Spleen (tissue), 11 donors: Measurements from ENCODE around the gene GSTP1. TPM values are rescaled to one million over a fixed set of nuclear protein-coding genes. Genes with fewer than 3 reads are reported as not detected.
"Not testable (repeated sequence)": the region's sequence is repeated elsewhere in the genome, so short reads cannot be mapped to it uniquely, and the experiment has no call there.

ENCODE experiments used
- DNase-seq: peaks from one replicate; pipeline ENCODE4 v3.0.0-alpha.2; 2020
- H3K27ac ChIP-seq, 8 donors: fragments of 200-600 bp; sonication (generic) in 7 of 8; 1 replicate in 4 of 8; 2 replicates in 4 of 8; pipeline versions ENCODE4 v1.5.0 to v1.8.0; 2016 to 2021; ENCODE audit warnings: inconsistent platforms in 4 of 8, mild to moderate bottlenecking in 4 of 8, moderate library complexity in 1 of 8
- H3K27me3 ChIP-seq, 7 donors: fragments of 200-600 bp; sonication (generic) in 6 of 7; replicated peaks in 1 of 7; 1 replicate in 4 of 7; 2 replicates in 3 of 7; pipeline versions ENCODE4 v1.5.0 to v1.8.0; 2016 to 2021; ENCODE audit warnings: inconsistent platforms in 3 of 7, mild to moderate bottlenecking in 1 of 7
- H3K36me3 ChIP-seq, 6 donors: fragments of 200-600 bp; sonication (generic) in 5 of 6; 1 replicate in 4 of 6; 2 replicates in 2 of 6; pipeline versions ENCODE4 v1.5.0 to v1.8.0; 2016 to 2021; ENCODE audit warnings: inconsistent platforms in 2 of 6
- H3K4me1 ChIP-seq, 6 donors: fragments of 200-600 bp; sonication (generic) in 5 of 6; 1 replicate in 3 of 6; 2 replicates in 3 of 6; pipeline versions ENCODE4 v1.5.0 to v1.8.0; 2016 to 2021; ENCODE audit warnings: inconsistent platforms in 3 of 6
- H3K4me3 ChIP-seq, 8 donors: fragments of 200-600 bp; sonication (generic) in 7 of 8; 1 replicate in 4 of 8; 2 replicates in 4 of 8; pipeline versions ENCODE4 v1.5.0 to v1.8.0; 2016 to 2021; ENCODE audit warnings: inconsistent platforms in 4 of 8, mild to moderate bottlenecking in 4 of 8, moderate library complexity in 2 of 8
- H3K9me3 ChIP-seq, 8 donors: fragments of 200-600 bp; sonication (generic) in 7 of 8; 1 replicate in 4 of 8; 2 replicates in 4 of 8; pipeline versions ENCODE4 v1.5.0 to v1.8.0; 2016 to 2021; ENCODE audit warnings: inconsistent platforms in 4 of 8
- CTCF ChIP-seq, 11 experiments: fragments of 200-600 bp in 7 of 11; fragments of 450-650 bp in 4 of 11; sonication (generic) in 4 of 11; IDR thresholded peaks in 8 of 11; conservative IDR thresholded peaks in 3 of 11; 1 replicate in 7 of 11; 2 replicates in 4 of 11; pipeline versions ENCODE4 v1.4.0 to v1.8.0; 2016 to 2021; ENCODE audit warnings: antibody characterized with exemption in 11 of 11, inconsistent platforms in 4 of 11, mild to moderate bottlenecking in 1 of 11
- POLR2A ChIP-seq, 3 donors: fragments of 450-650 bp; IDR thresholded peaks; one replicate each; pipeline ENCODE4 v1.5.1; 2017; ENCODE audit warnings: antibody characterized with exemption in 3 of 3, mild to moderate bottlenecking in 1 of 3
- POLR2AphosphoS5 ChIP-seq, 3 donors: sonication (generic); formaldehyde crosslinking; IDR thresholded peaks; one replicate each; pipeline ENCODE4 v1.5.1; 2017; ENCODE audit warnings: antibody characterized with exemption in 3 of 3
- WGBS, 5 donors: extraction: QIAGEN DNeasy Blood & Tissue Kit in 3 of 5; methylation state at CpG; one replicate each; pipeline versions ENCODE4 v1.1.5 to v1.1.7; 2013 to 2018; 5-methylcytosine and 5-hydroxymethylcytosine counted together
- intact Hi-C: fragments of 100-400 bp; cut with DNase I; formaldehyde crosslinking; loops from one replicate; pipeline ENCODE4 v1.15.0; 2023; ENCODE audit warnings: low total_unique reads
- polyA plus RNA-seq, 3 donors: library from polyadenylated mRNA; stranded (reverse); fragments of 200-250 nt; gene quantifications; one replicate each; pipeline ENCODE4 v1.2.1, GENCODE V29; 2013
- total RNA-seq, 7 donors: library from RNA; depleted of rRNA in 3 of 7; stranded (reverse); fragments of >200 nt in 3 of 7; fragmentation: NEBNext Ultra II Directional in 4 of 7; extraction: Animal tissue kit (Norgen Biotek cat#: 25700) in 4 of 7; gene quantifications; one replicate each; pipeline versions ENCODE4 v1.1.0 to v1.2.1, GENCODE V29; 2016 to 2021
- donor health status: healthy with polysubstance abuse.
- donor health status: DM: no; HTN: no; CAD: no; lungs with moderate emphysema.
- donor health status: DM: no; HTN: no; CAD: no.
- donor health status: Bipolar disorder and iron deficiency.
- donor health status: healthy.
- donor health status: DM: no; HTN: no; CAD: no.
- donor health status: DM: yes; HTN: yes; CAD: no.

GSTP1 gene
- total and polyA plus RNA-seq, 10 donors, result 211 to 399 (median 296) TPM

- Histone ChIP-seq H3K9me3 (no peaks in the 10 kb centered on the region), H3K4me3 (no peak overlapping the region), H3K27me3 (peaks cover 0 to 23% (median 0%) of the 10 kb centered on the region in 7 donors), H3K36me3 (peaks cover 0 to 10% (median 7%) of the 10 kb centered on the region in 6 donors), H3K27ac (no peak overlapping the region), H3K4me1 (peaks cover 9 to 45% (median 32%) of the 10 kb centered on the region in 6 donors)
- DNase-seq, result no peak
- TF ChIP-seq CTCF (IDR thresholded peaks at IDR 0.05 in 8 of 11, conservative IDR thresholded peaks at IDR 0.05 in 3 of 11) (no peak), POLR2A (IDR thresholded peaks at IDR 0.05) (no peak), POLR2AphosphoS5 (IDR thresholded peaks at IDR 0.05) (no peak)
- 72 to 84% (median 77%) methylated on average over 7 of the region's 7 CpGs for WGBS, 5 donors
- intact Hi-C loops, result no loop called here
Observed at GRCh38 chr11:67617243-67617953, 33.8 kb downstream of the GSTP1 start.

GRCh38 chr11:67618901-67619659 is 35.5 kb downstream of the GSTP1 start:
- intact Hi-C loops, DNase-seq: not testable (repeated sequence)
- H3K27me3 ChIP-seq, result peaks cover 0 to 23% (median 0%) of the 10 kb centered on the region in 7 donors

GRCh38 chr11:67619683-67620618 is 36.3 kb downstream of the GSTP1 start:
- H3K36me3 ChIP-seq, H3K4me3 ChIP-seq, H3K27ac ChIP-seq, DNase-seq, H3K9me3 ChIP-seq, intact Hi-C loops: not testable (repeated sequence)
- peaks cover 0 to 21% (median 0%) of the 10 kb centered on the region in 7 donors for H3K27me3 ChIP-seq
- H3K4me1 ChIP-seq, result peaks cover 0 to 19% (median 13%) of the 10 kb centered on the region in 6 donors
- WGBS, 5 donors, result 78 to 91% (median 85%) methylated on average over 30 to 33 of the region's 33 CpGs

More at GRCh38 chr11:67618901-67619659, 35.5 kb downstream of the GSTP1 start:
- H3K36me3 ChIP-seq, H3K27ac ChIP-seq, H3K9me3 ChIP-seq, H3K4me3 ChIP-seq: not testable (repeated sequence)
- peaks cover 6 to 28% (median 21%) of the 10 kb centered on the region in 6 donors for H3K4me1 ChIP-seq
- WGBS, 5 donors, result 90 to 95% (median 92%) methylated on average over 21 to 40 of the region's 40 CpGs

GRCh38 chr11:67620621-67621020 is 37.0 kb downstream of the GSTP1 start:
- DNase-seq, H3K36me3 ChIP-seq, H3K27ac ChIP-seq, intact Hi-C loops, H3K9me3 ChIP-seq, H3K4me3 ChIP-seq: not testable (repeated sequence)
- WGBS, 5 donors, result 84 to 90% (median 86%) methylated on average over 11 to 13 of the region's 13 CpGs
- Histone ChIP-seq H3K4me1 (peaks cover 0 to 13% (median 6%) of the 10 kb centered on the region in 6 donors), H3K27me3 (peaks cover 0 to 14% (median 0%) of the 10 kb centered on the region in 7 donors)

GRCh38 chr11:67621928-67622327 is 38.3 kb downstream of the GSTP1 start:
- H3K4me3 ChIP-seq, H3K27me3 ChIP-seq, H3K36me3 ChIP-seq, H3K27ac ChIP-seq, intact Hi-C loops, H3K9me3 ChIP-seq, DNase-seq, H3K4me1 ChIP-seq: not testable (repeated sequence)
- WGBS, 5 donors, result 61 to 86% (median 77%) methylated on average over 2 to 3 of the region's 3 CpGs

- H3K4me1 ChIP-seq, H3K36me3 ChIP-seq, intact Hi-C loops, H3K27me3 ChIP-seq, H3K4me3 ChIP-seq, DNase-seq, H3K27ac ChIP-seq, H3K9me3 ChIP-seq: not testable (repeated sequence)
- 60 to 90% (median 75%) methylated on average over 6 to 7 of the region's 7 CpGs for WGBS, 5 donors
Observed at GRCh38 chr11:67622905-67623304, 39.3 kb downstream of the GSTP1 start.

- H3K4me1 ChIP-seq, H3K27ac ChIP-seq, H3K36me3 ChIP-seq, intact Hi-C loops, H3K4me3 ChIP-seq, H3K27me3 ChIP-seq, H3K9me3 ChIP-seq, DNase-seq: not testable (repeated sequence)
- WGBS, 5 donors, result 75 to 94% (median 89%) methylated on average over 1 of the region's 1 CpG
Observed at GRCh38 chr11:67623795-67624194, 40.2 kb downstream of the GSTP1 start.

GRCh38 chr11:67626131-67626833 is 42.7 kb downstream of the GSTP1 start:
- H3K27ac ChIP-seq, intact Hi-C loops, H3K27me3 ChIP-seq, H3K36me3 ChIP-seq, H3K9me3 ChIP-seq, H3K4me3 ChIP-seq, DNase-seq: not testable (repeated sequence)
- 89 to 95% (median 92%) methylated on average over 9 to 10 of the region's 10 CpGs for WGBS, 5 donors
- H3K4me1 ChIP-seq, result peaks cover 7 to 23% (median 20%) of the 10 kb centered on the region in 6 donors
